ENCODE results near the gene HELZ. TPM values are rescaled to one million over a fixed set of nuclear protein-coding genes. Genes with fewer than 3 reads are reported as not detected.

The HELZ gene
- total and polyA plus RNA-seq, 2 donors (not counting 3 experiments of a cell fraction or from before 2014, with no cell fraction given) = 8.0 to 47.3 TPM

GRCh38 chr17:67245694-67246402 is 852 bp upstream of the HELZ start:
- Histone ChIP-seq H2AFZ (ENCODE audit: low read depth, low read length) (peak overlapping the region; percentile 94), H3K36me3 (ENCODE audit: control insufficient read depth in 2 of 2, extremely low read depth in 1 of 2, insufficient read depth in 2 of 2, low read length in 2 of 2) (peaks cover 0 to 6% of the 10 kb centered on the region in 2 experiments), H3K9me1 (replicated peaks; ENCODE audit: control insufficient read depth, extremely low read depth, insufficient read depth, low read length) (no peaks in the 10 kb centered on the region), H3K4me1 (ENCODE audit: control insufficient read depth, extremely low read depth, insufficient read depth, low read length) (peaks cover 20% of the 10 kb centered on the region), H3K9ac (replicated peaks; ENCODE audit: extremely low read depth, insufficient read depth, low read length) (peak overlapping the region; percentile 91), H3K9me3 (replicated peaks; ENCODE audit: control insufficient read depth, insufficient read depth, low read length) (no peaks in the 10 kb centered on the region), H3K27me3 (ENCODE audit: control insufficient read depth in 2 of 2, insufficient read depth in 2 of 2, low read length in 2 of 2) (no peaks in the 10 kb centered on the region), H3K79me2 (ENCODE audit: control insufficient read depth, insufficient read depth, low read length) (peaks cover 38% of the 10 kb centered on the region), H3K4me3 (replicated peaks in 1 of 3; ENCODE audit: insufficient read depth in 1 of 3, low read depth in 1 of 3, low read length in 3 of 3) (peak overlapping the region; percentile 92 to 98 (median 96)), H3K27ac (ENCODE audit: insufficient read depth, low read depth, low read length) (peak overlapping the region; percentile 55), H3K4me2 (ENCODE audit: insufficient read depth, low read length) (peak overlapping the region; percentile 90), H4K20me1 (replicated peaks; ENCODE audit: control insufficient read depth, extremely low read depth, insufficient read depth, low read length) (no peaks in the 10 kb centered on the region)
- dilution Hi-C loops (cut with MboI; ENCODE audit: extremely low pct_ligation_motif_present, low sequenced_read_pairs) = no loop called here
- ChIA-PET POLR2A (interaction anchor here (0.6 to 1.1 kb wide), 2 partner anchors 12 to 27 kb away, joined by 3 read pairs; no protein-coding TSS in a partner anchor), CTCF (interaction anchor here (1.2 to 2.1 kb wide), 4 partner anchors 24 to 47 kb away, joined by 5 to 9 read pairs (median 6); no protein-coding TSS in a partner anchor)
- BruUV-seq (replicated peaks) = no TSS peak
- intact Hi-C loops (cut with micrococcal nuclease) = loop anchor here (1.0 to 5.0 kb wide), 3 partner anchors 12 to 121 kb away; partner anchors contain the start of gene PSMD12
- FAIRE-seq = no peak
- TF ChIP-seq JUN (IDR thresholded peaks at IDR 0.05; ENCODE audit: borderline replicate concordance, insufficient read depth, insufficient read length, low read depth) (no peak), FOS (IDR thresholded peaks at IDR 0.05; ENCODE audit: borderline replicate concordance, insufficient read depth, low read length) (no peak), MYC (IDR thresholded peaks at IDR 0.05; ENCODE audit: low read depth, low read length) (no peak), POLR2A (IDR thresholded peaks at IDR 0.05; ENCODE audit: low read depth, low read length) (peak; percentile 0)
- TF ChIP-seq, protein P1, sequence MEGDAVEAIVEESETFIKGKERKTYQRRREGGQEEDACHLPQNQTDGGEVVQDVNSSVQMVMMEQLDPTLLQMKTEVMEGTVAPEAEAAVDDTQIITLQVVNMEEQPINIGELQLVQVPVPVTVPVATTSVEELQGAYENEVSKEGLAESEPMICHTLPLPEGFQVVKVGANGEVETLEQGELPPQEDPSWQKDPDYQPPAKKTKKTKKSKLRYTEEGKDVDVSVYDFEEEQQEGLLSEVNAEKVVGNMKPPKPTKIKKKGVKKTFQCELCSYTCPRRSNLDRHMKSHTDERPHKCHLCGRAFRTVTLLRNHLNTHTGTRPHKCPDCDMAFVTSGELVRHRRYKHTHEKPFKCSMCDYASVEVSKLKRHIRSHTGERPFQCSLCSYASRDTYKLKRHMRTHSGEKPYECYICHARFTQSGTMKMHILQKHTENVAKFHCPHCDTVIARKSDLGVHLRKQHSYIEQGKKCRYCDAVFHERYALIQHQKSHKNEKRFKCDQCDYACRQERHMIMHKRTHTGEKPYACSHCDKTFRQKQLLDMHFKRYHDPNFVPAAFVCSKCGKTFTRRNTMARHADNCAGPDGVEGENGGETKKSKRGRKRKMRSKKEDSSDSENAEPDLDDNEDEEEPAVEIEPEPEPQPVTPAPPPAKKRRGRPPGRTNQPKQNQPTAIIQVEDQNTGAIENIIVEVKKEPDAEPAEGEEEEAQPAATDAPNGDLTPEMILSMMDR (IDR thresholded peaks at IDR 0.05; ENCODE audit: extremely low read depth in 1 of 2, insufficient read depth in 1 of 2, low read depth in 1 of 2, low read length in 2 of 2) = peak in 1 of 2 donors; percentile 12
- peak; percentile 12 for DNase-seq (ENCODE audit: low read depth, low spot score)
